Esophagus muscularis mucosa (tissue), 4 donors: ENCODE measurements around the gene CD82. TPM values are rescaled to one million over a fixed set of nuclear protein-coding genes. Genes with fewer than 3 reads are reported as not detected.

Experiments used
- DNase-seq: peaks from one replicate; pipeline ENCODE4 v3.0.0-alpha.2; 2017; ENCODE audit errors: extremely low spot score
- H3K27ac ChIP-seq, 4 donors: fragments of 200-600 bp; sonication (generic); replicated peaks in 1 of 4; 1 replicate in 3 of 4; 2 replicates in 1 of 4; pipeline ENCODE4 v1.5.1; 2016 to 2019; ENCODE audit warnings: mild to moderate bottlenecking in 1 of 4
- H3K27me3 ChIP-seq, 4 donors: fragments of 200-600 bp; sonication (generic); one replicate each; pipeline versions ENCODE4 v1.5.1 to v1.6.0; 2016 to 2019
- H3K36me3 ChIP-seq, 4 donors: fragments of 200-600 bp; sonication (generic); one replicate each; pipeline ENCODE4 v1.5.1; 2016 to 2019
- H3K4me1 ChIP-seq, 4 donors: fragments of 200-600 bp; sonication (generic); one replicate each; pipeline ENCODE4 v1.5.1; 2016 to 2019
- H3K4me3 ChIP-seq, 4 donors: fragments of 200-600 bp; sonication (generic); 1 replicate in 2 of 4; 2 replicates in 2 of 4; pipeline ENCODE4 v1.5.1; 2016 to 2019; ENCODE audit warnings: mild to moderate bottlenecking in 4 of 4, moderate library complexity in 1 of 4
- H3K9me3 ChIP-seq, 4 donors: fragments of 200-600 bp; sonication (generic); 1 replicate in 3 of 4; 2 replicates in 1 of 4; pipeline ENCODE4 v1.5.1; 2016 to 2019
- CTCF ChIP-seq, 3 experiments: fragments of 200-600 bp in 2 of 3; fragments of 450-650 bp in 1 of 3; sonication (generic) in 2 of 3; IDR thresholded peaks; one replicate each; pipeline ENCODE4 v1.5.1; 2017 to 2019; ENCODE audit warnings: antibody characterized with exemption in 3 of 3, mild to moderate bottlenecking in 2 of 3, moderate library complexity in 1 of 3
- EP300 ChIP-seq: sonication (generic); formaldehyde crosslinking; IDR thresholded peaks from one replicate; pipeline ENCODE4 v1.6.1; 2017; ENCODE audit warnings: antibody characterized with exemption
- POLR2A ChIP-seq: fragments of 450-650 bp; IDR thresholded peaks from one replicate; pipeline ENCODE4 v1.6.1; 2017; ENCODE audit warnings: antibody characterized with exemption, moderate library complexity, mild to moderate bottlenecking, low read depth
- POLR2AphosphoS5 ChIP-seq, 2 donors: sonication (generic); formaldehyde crosslinking; IDR thresholded peaks; one replicate each; pipeline ENCODE4 v1.6.1; 2017; ENCODE audit warnings: antibody characterized with exemption in 2 of 2
- WGBS: methylation state at CpG from one replicate; pipeline ENCODE4 v1.1.5; 2018; 5-methylcytosine and 5-hydroxymethylcytosine counted together
- intact Hi-C: fragments of 100-400 bp; cut with DNase I; formaldehyde crosslinking; loops from one replicate; pipeline ENCODE4 v1.15.1; 2023
- total RNA-seq, 4 donors: library from RNA; depleted of rRNA; stranded (reverse); fragments of >200 nt; gene quantifications; one replicate each; pipeline versions ENCODE4 v1.1.0 to v1.2.1, GENCODE V29; 2016

CD82 gene
- total RNA-seq, 4 donors from 2014 or later: 11.0 to 20.6 (median 16.3) TPM

GRCh38 chr11:44575962-44576361 lies 10.5 kb downstream of the CD82 start:
- intact Hi-C loops: no loop called here
- Histone ChIP-seq H3K4me3 (no peak overlapping the region), H3K27ac (peak overlapping the region; percentile 13 to 71 (median 38)), H3K36me3 (no peaks in the 10 kb centered on the region), H3K27me3 (no peaks in the 10 kb centered on the region), H3K9me3 (no peaks in the 10 kb centered on the region), H3K4me1 (peaks cover 23 to 52% (median 45%) of the 10 kb centered on the region in 4 donors)
- TF ChIP-seq POLR2A (no peak), POLR2AphosphoS5 (IDR thresholded peaks at IDR 0.05) (peak in 1 of 2 donors; percentile 62)
- 83% methylated on average over 5 of the region's 5 CpGs for WGBS
- no peak for DNase-seq

- TF ChIP-seq CTCF (IDR thresholded peaks at IDR 0.05) (no peak), POLR2AphosphoS5 (IDR thresholded peaks at IDR 0.05) (no peak), EP300 (no peak), POLR2A (no peak)
- no peak overlapping the region for H3K4me3 ChIP-seq
- no peak for DNase-seq
- H3K27ac ChIP-seq: peak overlapping the region in 2 of 4 donors; percentile 51 to 71
- no peaks in the 10 kb centered on the region for H3K36me3 ChIP-seq
- WGBS: 90% methylated on average over 4 of the region's 4 CpGs
- no peaks in the 10 kb centered on the region for H3K27me3 ChIP-seq
- peaks cover 23 to 51% (median 44%) of the 10 kb centered on the region in 4 donors for H3K4me1 ChIP-seq
- intact Hi-C loops: no loop called here
- H3K9me3 ChIP-seq: no peaks in the 10 kb centered on the region
These were observed 11.2 kb downstream of the CD82 start for GRCh38 chr11:44576656-44577055.

- Histone ChIP-seq H3K27me3 (no peaks in the 10 kb centered on the region), H3K27ac (no peak overlapping the region), H3K36me3 (no peaks in the 10 kb centered on the region), H3K9me3 (no peaks in the 10 kb centered on the region), H3K4me3 (no peak overlapping the region), H3K4me1 (peaks cover 26 to 51% (median 44%) of the 10 kb centered on the region in 4 donors)
- TF ChIP-seq POLR2A: no peak
- TF ChIP-seq EP300: no peak
- no peak for TF ChIP-seq POLR2AphosphoS5 (IDR thresholded peaks at IDR 0.05)
- no peak for TF ChIP-seq CTCF (IDR thresholded peaks at IDR 0.05)
- intact Hi-C loops: no loop called here
- no peak for DNase-seq
- 87% methylated on average over 6 of the region's 7 CpGs for WGBS
These were observed 11.9 kb downstream of the CD82 start for GRCh38 chr11:44577231-44577830.

GRCh38 chr11:44578279-44578678 lies 12.8 kb downstream of the CD82 start:
- TF ChIP-seq POLR2A (no peak), EP300 (no peak), CTCF (IDR thresholded peaks at IDR 0.05) (no peak), POLR2AphosphoS5 (IDR thresholded peaks at IDR 0.05) (no peak)
- peaks cover 0 to 9% (median 4%) of the 10 kb centered on the region in 4 donors for H3K9me3 ChIP-seq
- WGBS: 74% methylated on average over 5 of the region's 5 CpGs
- intact Hi-C loops: no loop called here
- peaks cover 28 to 51% (median 44%) of the 10 kb centered on the region in 4 donors for H3K4me1 ChIP-seq
- H3K27me3 ChIP-seq: no peaks in the 10 kb centered on the region
- no peak for DNase-seq
- H3K4me3 ChIP-seq: no peak overlapping the region
- H3K36me3 ChIP-seq: no peaks in the 10 kb centered on the region
- no peak overlapping the region for H3K27ac ChIP-seq

- no peaks in the 10 kb centered on the region for H3K27me3 ChIP-seq
- TF ChIP-seq POLR2AphosphoS5 (IDR thresholded peaks at IDR 0.05) (no peak), POLR2A (no peak), EP300 (no peak), CTCF (IDR thresholded peaks at IDR 0.05) (no peak)
- H3K4me1 ChIP-seq: peaks cover 36 to 57% (median 51%) of the 10 kb centered on the region in 4 donors
- no peaks in the 10 kb centered on the region for H3K36me3 ChIP-seq
- DNase-seq: no peak
- 67% methylated on average over 6 of the region's 6 CpGs for WGBS
- H3K9me3 ChIP-seq: peaks cover 0 to 10% (median 4%) of the 10 kb centered on the region in 4 donors
- no peak overlapping the region for H3K4me3 ChIP-seq
- intact Hi-C loops: no loop called here
- H3K27ac ChIP-seq: no peak overlapping the region
These were observed 13.9 kb downstream of the CD82 start for GRCh38 chr11:44579302-44579761.
